Stomach (tissue), 9 donors: ENCODE measurements around the gene TET3. TPM values are rescaled to one million over a fixed set of nuclear protein-coding genes. Genes with fewer than 3 reads are reported as not detected.

Source experiments
- DNase-seq, 2 donors: peaks; one replicate each; pipeline versions ENCODE4 v3.0.0 to v3.0.0-alpha.2; 2013 to 2019
- H3K27ac ChIP-seq, 5 donors: fragments of 200-600 bp in 4 of 5; sonication (generic) in 4 of 5; one replicate each; pipeline ENCODE4 v1.5.1; 2013 to 2019; ENCODE audit warnings: mild to moderate bottlenecking in 1 of 5, moderate library complexity in 1 of 5
- H3K27me3 ChIP-seq, 3 donors: fragments of 200-600 bp; sonication (generic); one replicate each; pipeline ENCODE4 v1.5.1; 2017 to 2019; ENCODE audit warnings: mixed run types in 1 of 3
- H3K36me3 ChIP-seq, 4 donors: fragments of 200-600 bp; sonication (generic); 1 replicate in 3 of 4; 2 replicates in 1 of 4; pipeline ENCODE4 v1.5.1; 2016 to 2019
- H3K4me1 ChIP-seq, 4 donors: fragments of 200-600 bp; sonication (generic); one replicate each; pipeline ENCODE4 v1.5.1; 2016 to 2019
- H3K4me3 ChIP-seq, 4 donors: fragments of 200-600 bp; sonication (generic) in 3 of 4; one replicate each; pipeline ENCODE4 v1.5.1; 2016 to 2019; ENCODE audit warnings: mild to moderate bottlenecking in 1 of 4
- H3K9me3 ChIP-seq, 4 donors: fragments of 200-600 bp; sonication (generic); one replicate each; pipeline ENCODE4 v1.5.1; 2016 to 2019
- EP300 ChIP-seq: sonication (generic); formaldehyde crosslinking; IDR thresholded peaks from one replicate; pipeline ENCODE4 v1.6.1; 2017; ENCODE audit warnings: antibody characterized with exemption
- POLR2A ChIP-seq, 4 donors: fragments of 450-650 bp; IDR thresholded peaks; one replicate each; pipeline ENCODE4 v1.6.1; 2016; ENCODE audit warnings: antibody characterized with exemption in 4 of 4, control low read depth in 2 of 4, mild to moderate bottlenecking in 1 of 4, moderate library complexity in 1 of 4
- POLR2AphosphoS5 ChIP-seq, 3 donors: sonication (generic); formaldehyde crosslinking; IDR thresholded peaks; one replicate each; pipeline ENCODE4 v1.6.1; 2016; ENCODE audit warnings: antibody characterized with exemption in 3 of 3
- WGBS, 5 donors: extraction: QIAGEN DNeasy Blood & Tissue Kit in 3 of 5; methylation state at CpG; one replicate each; pipeline versions ENCODE4 v1.1.5 to v1.1.7; 2013 to 2018; 5-methylcytosine and 5-hydroxymethylcytosine counted together
- intact Hi-C: fragments of 100-400 bp; cut with DNase I; formaldehyde crosslinking; loops from one replicate; pipeline ENCODE4 v1.15.1; 2023; ENCODE audit warnings: low total_unique reads
- polyA plus RNA-seq, 3 donors: library from polyadenylated mRNA; stranded (reverse); fragments of 200-250 nt; gene quantifications; one replicate each; pipeline ENCODE4 v1.2.3, GENCODE V29; 2013
- total RNA-seq, 5 donors: library from RNA; depleted of rRNA; stranded (reverse); fragments of >200 nt; gene quantifications; one replicate each; pipeline versions ENCODE4 v1.1.0 to v1.2.3, GENCODE V29; 2014 to 2016
- TF ChIP-seq, protein P1 (sequence below), 7 experiments: fragments of 450-650 bp in 4 of 7; fragments of 200-600 bp in 3 of 7; sonication (generic) in 3 of 7; IDR thresholded peaks; one replicate each; pipeline ENCODE4 v1.5.1; 2016 to 2019; ENCODE audit warnings: antibody characterized with exemption in 7 of 7, control low read depth in 2 of 7, mild to moderate bottlenecking in 1 of 7
- donor health status: healthy with polysubstance abuse.
- donor health status: Bipolar disorder and iron deficiency.
- donor health status: healthy.

Gene TET3
- total and polyA plus RNA-seq, 8 donors = 1.7 to 31.5 (median 15.6) TPM

GRCh38 chr2:73981081-73982001, 3.4 kb upstream of the TET3 start:
- DNase-seq = peak; percentile 52 to 63
- 9 to 16% (median 10%) methylated on average over 29 to 31 of the region's 31 CpGs for WGBS, 5 donors
- H3K9me3 ChIP-seq = no peaks in the 10 kb centered on the region
- intact Hi-C loops = no loop called here
- peaks cover 33 to 66% (median 60%) of the 10 kb centered on the region in 4 donors for H3K4me1 ChIP-seq
- H3K4me3 ChIP-seq = peak overlapping the region; percentile 26 to 50 (median 31)
- no peaks in the 10 kb centered on the region for H3K36me3 ChIP-seq
- H3K27me3 ChIP-seq = no peaks in the 10 kb centered on the region
- H3K27ac ChIP-seq = peak overlapping the region; percentile 81 to 99 (median 95)
- no peak for TF ChIP-seq POLR2A (IDR thresholded peaks at IDR 0.05)

GRCh38 chr2:73982140-73982617, 2.5 kb upstream of the TET3 start:
- no peaks in the 10 kb centered on the region for H3K36me3 ChIP-seq
- H3K4me3 ChIP-seq = no peak overlapping the region
- no peaks in the 10 kb centered on the region for H3K9me3 ChIP-seq
- WGBS, 5 donors = 37 to 54% (median 45%) methylated on average over 7 of the region's 7 CpGs
- peak; percentile 41 to 60 for DNase-seq
- TF ChIP-seq EP300 (no peak), POLR2AphosphoS5 (IDR thresholded peaks at IDR 0.05) (no peak), POLR2A (IDR thresholded peaks at IDR 0.05) (no peak)
- TF ChIP-seq, protein P1, sequence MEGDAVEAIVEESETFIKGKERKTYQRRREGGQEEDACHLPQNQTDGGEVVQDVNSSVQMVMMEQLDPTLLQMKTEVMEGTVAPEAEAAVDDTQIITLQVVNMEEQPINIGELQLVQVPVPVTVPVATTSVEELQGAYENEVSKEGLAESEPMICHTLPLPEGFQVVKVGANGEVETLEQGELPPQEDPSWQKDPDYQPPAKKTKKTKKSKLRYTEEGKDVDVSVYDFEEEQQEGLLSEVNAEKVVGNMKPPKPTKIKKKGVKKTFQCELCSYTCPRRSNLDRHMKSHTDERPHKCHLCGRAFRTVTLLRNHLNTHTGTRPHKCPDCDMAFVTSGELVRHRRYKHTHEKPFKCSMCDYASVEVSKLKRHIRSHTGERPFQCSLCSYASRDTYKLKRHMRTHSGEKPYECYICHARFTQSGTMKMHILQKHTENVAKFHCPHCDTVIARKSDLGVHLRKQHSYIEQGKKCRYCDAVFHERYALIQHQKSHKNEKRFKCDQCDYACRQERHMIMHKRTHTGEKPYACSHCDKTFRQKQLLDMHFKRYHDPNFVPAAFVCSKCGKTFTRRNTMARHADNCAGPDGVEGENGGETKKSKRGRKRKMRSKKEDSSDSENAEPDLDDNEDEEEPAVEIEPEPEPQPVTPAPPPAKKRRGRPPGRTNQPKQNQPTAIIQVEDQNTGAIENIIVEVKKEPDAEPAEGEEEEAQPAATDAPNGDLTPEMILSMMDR (IDR thresholded peaks at IDR 0.05) = no peak
- H3K4me1 ChIP-seq = peaks cover 39 to 75% (median 69%) of the 10 kb centered on the region in 4 donors
- intact Hi-C loops = no loop called here
- H3K27ac ChIP-seq = peak overlapping the region; percentile 81 to 99 (median 95)
- no peaks in the 10 kb centered on the region for H3K27me3 ChIP-seq

- peak overlapping the region; percentile 92 to 99 (median 95) for H3K27ac ChIP-seq
- H3K4me1 ChIP-seq = peaks cover 53 to 89% (median 82%) of the 10 kb centered on the region in 4 donors
- peak overlapping the region; percentile 52 to 66 (median 64) for H3K4me3 ChIP-seq
- H3K36me3 ChIP-seq = no peaks in the 10 kb centered on the region
- peak; percentile 97 to 98 for DNase-seq
- H3K9me3 ChIP-seq = no peaks in the 10 kb centered on the region
- TF ChIP-seq, protein P1 (IDR thresholded peaks at IDR 0.05) = peak in 1 of 7 experiments; percentile 12
- TF ChIP-seq POLR2AphosphoS5 (IDR thresholded peaks at IDR 0.05) = peak in 2 of 3 donors; percentile 89 to 96
- TF ChIP-seq POLR2A (IDR thresholded peaks at IDR 0.05) = peak in 1 of 4 donors; percentile 58
- TF ChIP-seq EP300 = no peak
- H3K27me3 ChIP-seq = no peaks in the 10 kb centered on the region
- intact Hi-C loops = no loop called here
- WGBS, 5 donors = 14 to 26% (median 15%) methylated on average over 34 to 35 of the region's 35 CpGs
These were observed 1.1 kb upstream of the TET3 start for GRCh38 chr2:73983322-73984202.

GRCh38 chr2:73984922-73985307, 205 bp downstream of the TET3 start:
- Histone ChIP-seq H3K36me3 (peaks cover 0 to 7% (median 0%) of the 10 kb centered on the region in 4 donors), H3K9me3 (no peaks in the 10 kb centered on the region), H3K27me3 (no peaks in the 10 kb centered on the region), H3K4me3 (peak overlapping the region; percentile 52 to 66 (median 64)), H3K4me1 (peaks cover 55 to 90% (median 85%) of the 10 kb centered on the region in 4 donors), H3K27ac (peak overlapping the region in 4 of 5 donors; percentile 92 to 95 (median 94))
- peak in 1 of 2 donors; percentile 61 for DNase-seq
- WGBS, 5 donors = 0 to 1% methylated on average over 7 to 49 of the region's 58 CpGs; no CpG with 5 or more reads in 3 of the 5 donors
- TF ChIP-seq POLR2A (IDR thresholded peaks at IDR 0.05) = no peak
- TF ChIP-seq EP300 = no peak
- peak in 2 of 3 donors; percentile 42 to 48 for TF ChIP-seq POLR2AphosphoS5 (IDR thresholded peaks at IDR 0.05)
- TF ChIP-seq, protein P1 (IDR thresholded peaks at IDR 0.05) = no peak
- intact Hi-C loops = no loop called here
